T-helper 2 cell treated with Interferon-gamma antibody and Interleukin-4, amounts not matched to agents 5 μg/mL and 100 μg/mL, for 36 hours (primary cell): ENCODE data around the gene P2RX6.
A peak's percentile ranks its signal among the peaks of the same experiment; 100 is the strongest.
"Not testable (repeated sequence)": the region's sequence is repeated elsewhere in the genome, so short reads cannot be mapped to it uniquely, and the experiment has no call there.

Experiments
- DNase-seq: peaks from one replicate; pipeline ENCODE4 v3.0.0; 2021; ENCODE audit warnings: low spot score
- H3K27ac Mint-ChIP-seq: one replicate; pipeline ENCODE4 v1.8.0; 2021; ENCODE audit warnings: mild to moderate bottlenecking, mixed read lengths
- H3K27me3 Mint-ChIP-seq: one replicate; pipeline ENCODE4 v1.8.0; 2021; ENCODE audit warnings: low read depth, mixed read lengths
- H3K36me3 Mint-ChIP-seq: one replicate; pipeline ENCODE4 v1.8.0; 2021; ENCODE audit warnings: low read depth, mixed read lengths
- H3K4me1 Mint-ChIP-seq: one replicate; pipeline ENCODE4 v1.8.0; 2021; ENCODE audit warnings: low read depth, mixed read lengths
- H3K4me3 Mint-ChIP-seq: one replicate; pipeline ENCODE4 v1.8.0; 2022; ENCODE audit warnings: mild to moderate bottlenecking, moderate library complexity, mixed read lengths
- H3K9me3 Mint-ChIP-seq: one replicate; pipeline ENCODE4 v1.8.0; 2021; ENCODE audit warnings: mixed read lengths

P2RX6 gene

GRCh38 chr22:21051831-21052400 is 37.0 kb downstream of the P2RX6 start:
- no peak overlapping the region for H3K27ac Mint-ChIP-seq
- H3K9me3 Mint-ChIP-seq: no peaks in the 10 kb centered on the region
- no peak overlapping the region for H3K4me3 Mint-ChIP-seq
- no peaks in the 10 kb centered on the region for H3K36me3 Mint-ChIP-seq
- DNase-seq: no peak
- H3K27me3 Mint-ChIP-seq: peaks cover 5% of the 10 kb centered on the region
- H3K4me1 Mint-ChIP-seq: peaks cover 12% of the 10 kb centered on the region

- no peak overlapping the region for H3K27ac Mint-ChIP-seq
Observed at GRCh38 chr22:21052715-21053459, 37.9 kb downstream of the P2RX6 start.

GRCh38 chr22:21054046-21054713 is 39.2 kb downstream of the P2RX6 start:
- Mint-ChIP-seq H3K4me1 (peaks cover 12% of the 10 kb centered on the region), H3K9me3 (no peaks in the 10 kb centered on the region), H3K36me3 (no peaks in the 10 kb centered on the region), H3K27ac (no peak overlapping the region), H3K27me3 (peaks cover 9% of the 10 kb centered on the region), H3K4me3 (no peak overlapping the region)
- no peak for DNase-seq

More at GRCh38 chr22:21052715-21053459, 37.9 kb downstream of the P2RX6 start:
- Mint-ChIP-seq H3K36me3 (no peaks in the 10 kb centered on the region), H3K9me3 (no peaks in the 10 kb centered on the region), H3K4me3 (no peak overlapping the region), H3K27me3 (peaks cover 9% of the 10 kb centered on the region), H3K4me1 (peaks cover 12% of the 10 kb centered on the region)
- DNase-seq: no peak

GRCh38 chr22:21054714-21055563 is 40.0 kb downstream of the P2RX6 start:
- Mint-ChIP-seq H3K4me3 (no peak overlapping the region), H3K4me1 (peaks cover 12% of the 10 kb centered on the region), H3K9me3 (no peaks in the 10 kb centered on the region), H3K27ac (no peak overlapping the region), H3K36me3 (no peaks in the 10 kb centered on the region), H3K27me3 (peaks cover 9% of the 10 kb centered on the region)
- no peak for DNase-seq

GRCh38 chr22:21055564-21055834 is 40.5 kb downstream of the P2RX6 start:
- DNase-seq: no peak
- Mint-ChIP-seq H3K9me3 (no peaks in the 10 kb centered on the region), H3K27ac (no peak overlapping the region), H3K4me3 (no peak overlapping the region), H3K27me3 (peaks cover 9% of the 10 kb centered on the region), H3K36me3 (no peaks in the 10 kb centered on the region), H3K4me1 (peaks cover 12% of the 10 kb centered on the region)

GRCh38 chr22:21055880-21056319 is 40.9 kb downstream of the P2RX6 start:
- peak overlapping the region; percentile 22 for H3K4me3 Mint-ChIP-seq
- H3K36me3 Mint-ChIP-seq: no peaks in the 10 kb centered on the region
- H3K9me3 Mint-ChIP-seq: no peaks in the 10 kb centered on the region
- H3K27ac Mint-ChIP-seq: no peak overlapping the region
- H3K4me1 Mint-ChIP-seq: peaks cover 12% of the 10 kb centered on the region
- peaks cover 9% of the 10 kb centered on the region for H3K27me3 Mint-ChIP-seq
- no peak for DNase-seq

- not testable (repeated sequence) for H3K4me3 Mint-ChIP-seq, H3K9me3 Mint-ChIP-seq, H3K27ac Mint-ChIP-seq, H3K36me3 Mint-ChIP-seq, DNase-seq, H3K27me3 Mint-ChIP-seq
- H3K4me1 Mint-ChIP-seq: peaks cover 11% of the 10 kb centered on the region
Observed at GRCh38 chr22:21060363-21060762, 45.4 kb downstream of the P2RX6 start.

GRCh38 chr22:21061660-21062321 is 46.8 kb downstream of the P2RX6 start:
- not testable (repeated sequence) for H3K9me3 Mint-ChIP-seq, DNase-seq, H3K27me3 Mint-ChIP-seq, H3K27ac Mint-ChIP-seq, H3K36me3 Mint-ChIP-seq, H3K4me3 Mint-ChIP-seq, H3K4me1 Mint-ChIP-seq

GRCh38 chr22:21064425-21064824 is 49.5 kb downstream of the P2RX6 start:
- not testable (repeated sequence) for H3K4me3 Mint-ChIP-seq, H3K27ac Mint-ChIP-seq, H3K4me1 Mint-ChIP-seq, H3K27me3 Mint-ChIP-seq, DNase-seq, H3K36me3 Mint-ChIP-seq, H3K9me3 Mint-ChIP-seq

- Mint-ChIP-seq H3K36me3 (no peaks in the 10 kb centered on the region), H3K9me3 (no peaks in the 10 kb centered on the region), H3K4me3 (no peak overlapping the region), H3K27me3 (no peaks in the 10 kb centered on the region), H3K4me1 (no peaks in the 10 kb centered on the region), H3K27ac (no peak overlapping the region)
- DNase-seq: no peak
Observed at GRCh38 chr22:21064917-21065864, 50.2 kb downstream of the P2RX6 start.

- H3K27ac Mint-ChIP-seq: no peak overlapping the region
- H3K9me3 Mint-ChIP-seq: no peaks in the 10 kb centered on the region
- H3K36me3 Mint-ChIP-seq: no peaks in the 10 kb centered on the region
- peaks cover 2% of the 10 kb centered on the region for H3K27me3 Mint-ChIP-seq
- no peak for DNase-seq
- H3K4me1 Mint-ChIP-seq: no peaks in the 10 kb centered on the region
- no peak overlapping the region for H3K4me3 Mint-ChIP-seq
Observed at GRCh38 chr22:21067075-21067900, 52.3 kb downstream of the P2RX6 start.
